Kidney tubule cell (primary cell): ENCODE results near the gene RCOR3.
"Not testable (repeated sequence)": the region's sequence is repeated elsewhere in the genome, so short reads cannot be mapped to it uniquely, and the experiment has no call there.

Experiments used
- DNase-seq: peaks from one replicate; pipeline ENCODE4 v3.0.0-alpha.2; 2018; ENCODE audit warnings: low spot score

RCOR3 gene

DNA sequence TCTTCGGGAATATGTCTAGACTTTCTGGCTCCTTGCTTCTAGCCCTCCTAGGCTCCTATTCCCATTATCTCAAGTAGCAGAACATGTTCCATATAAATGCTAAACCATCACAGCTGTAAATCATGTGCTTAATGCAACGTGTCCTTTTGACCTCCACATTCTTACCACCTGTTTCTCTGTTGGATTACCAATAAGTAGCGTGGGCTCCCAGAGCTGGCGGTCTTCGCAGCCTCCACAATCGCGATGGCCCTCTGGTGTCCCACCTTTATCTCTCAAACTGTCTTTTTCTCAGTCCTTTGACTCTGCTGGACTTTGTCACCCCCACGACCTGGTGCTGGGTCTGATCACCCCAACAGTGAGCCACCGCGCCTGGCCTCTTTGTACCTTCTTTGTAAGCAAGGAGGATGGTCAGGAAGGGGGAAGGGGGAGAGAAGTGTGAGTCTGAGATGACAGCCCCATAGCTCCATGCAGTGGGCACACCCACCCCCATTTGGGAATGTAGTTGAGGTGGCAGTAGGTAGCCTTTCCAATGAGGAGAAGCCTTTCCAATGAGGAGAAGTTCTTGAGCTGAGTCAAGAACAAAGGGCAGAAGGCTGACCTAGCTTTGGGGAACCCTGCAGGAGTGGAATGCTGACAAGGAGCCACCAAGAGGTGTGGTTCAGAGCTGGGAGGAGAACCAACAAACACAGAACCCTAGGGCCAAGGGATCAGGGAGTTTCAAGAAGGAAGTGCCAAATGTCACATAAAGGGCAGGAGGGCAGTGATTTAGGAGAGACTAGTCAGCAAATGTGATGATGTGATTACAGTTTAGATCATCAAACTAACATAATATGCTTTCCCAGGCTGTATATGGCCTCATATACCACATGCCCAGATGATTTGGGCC is 81.7 kb downstream of the RCOR3 start:
- DNase-seq = no peak

GRCh38 chr1:211341999-211342398 is 82.8 kb downstream of the RCOR3 start:
- DNase-seq = no peak

- DNase-seq = peak; percentile 22
Observed at GRCh38 chr1:211343607-211344006, 84.4 kb downstream of the RCOR3 start.

GRCh38 chr1:211344152-211344618 is 85.0 kb downstream of the RCOR3 start:
- DNase-seq = no peak

- no peak for DNase-seq
Observed at GRCh38 chr1:211345719-211346118, 86.6 kb downstream of the RCOR3 start.

DNA sequence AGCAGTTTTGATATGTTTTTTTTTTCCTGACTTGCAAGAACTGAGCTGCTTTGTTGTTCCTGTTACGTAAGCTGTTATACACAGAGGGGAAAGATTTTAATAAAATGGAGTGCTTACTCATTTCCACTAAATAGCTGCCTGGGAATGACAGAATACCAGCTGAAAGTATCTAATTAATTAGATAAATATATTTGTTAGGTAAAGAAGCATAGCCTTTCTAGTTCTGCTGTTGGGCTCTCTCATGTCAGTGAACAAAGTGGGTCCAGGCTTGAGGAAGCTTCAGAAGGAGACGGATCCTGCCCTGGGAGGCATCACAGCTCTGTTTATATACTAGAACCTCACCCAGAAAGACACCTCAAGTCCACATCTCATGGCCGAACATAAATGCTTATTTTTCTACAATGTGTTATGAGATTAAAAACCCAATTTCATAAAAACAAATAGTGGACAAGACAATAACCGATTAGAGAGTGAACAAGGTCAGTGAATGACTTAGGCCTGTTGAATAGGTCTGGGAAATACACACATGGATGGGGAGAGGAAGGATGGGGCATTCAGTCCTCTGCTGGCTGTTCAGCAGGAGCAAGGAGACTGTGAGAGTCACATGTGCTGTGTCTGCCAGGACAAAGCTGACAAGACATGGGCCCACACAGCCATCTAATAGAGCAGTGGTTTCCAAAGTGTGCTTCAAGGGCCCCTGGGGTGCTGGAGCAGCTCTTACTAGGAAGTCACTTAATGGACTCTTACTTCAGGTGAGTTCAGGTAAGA is 88.1 kb downstream of the RCOR3 start:
- DNase-seq = no peak

GRCh38 chr1:211348547-211348946 is 89.4 kb downstream of the RCOR3 start:
- DNase-seq = no peak

- no peak for DNase-seq
Observed at GRCh38 chr1:211349741-211350140, 90.6 kb downstream of the RCOR3 start.

- DNase-seq = not testable (repeated sequence)
Observed at GRCh38 chr1:211352055-211352454, 92.9 kb downstream of the RCOR3 start.

GRCh38 chr1:211352465-211352864 is 93.3 kb downstream of the RCOR3 start:
- DNase-seq = no peak

GRCh38 chr1:211352985-211353515 is 93.9 kb downstream of the RCOR3 start:
- peak; percentile 74 for DNase-seq

- no peak for DNase-seq
Observed at GRCh38 chr1:211353562-211354212, 94.5 kb downstream of the RCOR3 start.

DNA sequence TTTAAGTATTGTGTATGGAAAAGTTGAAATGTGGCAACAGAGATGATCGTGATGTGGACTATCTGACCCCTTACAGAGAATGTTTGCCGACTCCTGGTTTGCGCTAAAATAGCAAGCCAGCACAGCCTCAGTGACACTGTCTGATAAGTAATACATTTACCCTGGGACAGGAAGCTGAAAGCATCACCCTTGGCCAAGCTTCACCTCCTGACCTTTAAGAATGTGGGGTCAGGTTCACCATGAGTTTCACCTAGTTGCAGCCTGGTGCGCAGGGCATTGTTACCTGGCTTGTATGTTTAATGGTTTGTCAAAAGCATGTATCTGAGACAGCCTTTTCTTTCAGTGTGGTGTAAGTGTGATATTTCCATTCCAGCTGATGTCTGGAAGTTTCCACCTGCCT is 96.7 kb downstream of the RCOR3 start:
- no peak for DNase-seq

GRCh38 chr1:211356723-211357407 is 97.7 kb downstream of the RCOR3 start:
- peak; percentile 55 for DNase-seq

GRCh38 chr1:211358685-211359084 is 99.5 kb downstream of the RCOR3 start:
- no peak for DNase-seq

GRCh38 chr1:211359876-211360275 is 100.7 kb downstream of the RCOR3 start:
- DNase-seq = peak; percentile 72

GRCh38 chr1:211361202-211361601 is 102.0 kb downstream of the RCOR3 start:
- DNase-seq = no peak
